Vagina (tissue), 2 donors: ENCODE measurements around the gene TRIM71. TPM values are rescaled to one million over a fixed set of nuclear protein-coding genes. Genes with fewer than 3 reads are reported as not detected.

Experiments used
- DNase-seq, 2 donors: peaks; one replicate each; pipeline ENCODE4 v3.0.0-alpha.2; 2017; ENCODE audit errors: extremely low spot score in 2 of 2
- H3K27ac ChIP-seq: fragments of 200-600 bp; sonication (generic); one replicate; pipeline ENCODE4 v1.5.1; 2019
- H3K27me3 ChIP-seq: fragments of 200-600 bp; sonication (generic); one replicate; pipeline ENCODE4 v1.5.1; 2019
- H3K36me3 ChIP-seq, 2 donors: fragments of 200-600 bp; sonication (generic); one replicate each; pipeline ENCODE4 v1.5.1; 2017 to 2019
- H3K4me1 ChIP-seq: fragments of 200-600 bp; sonication (generic); one replicate; pipeline ENCODE4 v1.5.1; 2019
- H3K4me3 ChIP-seq, 2 donors: fragments of 200-600 bp; sonication (generic); 1 replicate in 1 of 2; 2 replicates in 1 of 2; pipeline ENCODE4 v1.5.1; 2016 to 2019
- H3K9me3 ChIP-seq: fragments of 200-600 bp; sonication (generic); one replicate; pipeline ENCODE4 v1.5.1; 2019
- POLR2A ChIP-seq, 2 donors: fragments of 450-650 bp; IDR thresholded peaks; one replicate each; pipeline ENCODE4 v1.6.1; 2017; ENCODE audit warnings: antibody characterized with exemption in 2 of 2, mild to moderate bottlenecking in 2 of 2, moderate library complexity in 2 of 2
- POLR2AphosphoS5 ChIP-seq, 2 donors: sonication (generic); formaldehyde crosslinking; IDR thresholded peaks; one replicate each; pipeline ENCODE4 v1.9.0; 2017; ENCODE audit warnings: antibody characterized with exemption in 2 of 2, mild to moderate bottlenecking in 2 of 2, low read depth in 1 of 2; ENCODE audit not compliant: insufficient read depth in 1 of 2
- intact Hi-C: fragments of 100-400 bp; cut with DNase I; formaldehyde crosslinking; loops from one replicate; pipeline ENCODE4 v1.15.1; 2023
- total RNA-seq: library from RNA; depleted of rRNA; stranded (reverse); fragments of >200 nt; gene quantifications from one replicate; pipeline ENCODE4 v1.2.3, GENCODE V29; 2016
- TF ChIP-seq, protein P1 (sequence below), 3 experiments: fragments of 450-650 bp in 2 of 3; fragments of 200-600 bp in 1 of 3; sonication (generic) in 1 of 3; IDR thresholded peaks; one replicate each; pipeline ENCODE4 v1.5.1; 2017 to 2019; ENCODE audit warnings: antibody characterized with exemption in 3 of 3, mild to moderate bottlenecking in 2 of 3, moderate library complexity in 2 of 3

Gene TRIM71
- total RNA-seq, 1 donor from 2014 or later: not detected

DNA sequence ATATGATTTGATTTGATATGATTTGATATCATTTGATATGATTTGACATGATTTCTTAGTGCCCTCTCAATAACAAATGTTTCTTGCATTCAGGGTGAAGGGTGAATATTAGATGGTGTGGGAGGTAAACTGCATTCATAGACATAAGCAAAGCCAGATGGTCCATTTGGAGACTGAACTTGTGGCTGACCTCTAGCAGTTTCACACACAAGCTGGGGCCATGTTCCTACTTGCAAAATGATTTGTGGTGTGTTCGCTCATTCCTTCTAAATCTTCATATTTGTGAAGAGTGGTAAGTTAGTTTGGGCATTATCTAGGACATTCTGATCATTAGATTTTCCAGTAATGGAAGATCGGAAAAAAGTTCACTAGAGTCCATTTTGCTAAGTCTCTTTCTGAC, 93.2 kb downstream of the TRIM71 start:
- H3K36me3 ChIP-seq: no peaks in the 10 kb centered on the region
- no peak overlapping the region for H3K4me3 ChIP-seq
- no peak for DNase-seq
- intact Hi-C loops: no loop called here
- H3K27me3 ChIP-seq: no peaks in the 10 kb centered on the region
- no peak overlapping the region for H3K27ac ChIP-seq
- peaks cover 12% of the 10 kb centered on the region for H3K4me1 ChIP-seq
- H3K9me3 ChIP-seq: no peaks in the 10 kb centered on the region
- TF ChIP-seq, protein P1, sequence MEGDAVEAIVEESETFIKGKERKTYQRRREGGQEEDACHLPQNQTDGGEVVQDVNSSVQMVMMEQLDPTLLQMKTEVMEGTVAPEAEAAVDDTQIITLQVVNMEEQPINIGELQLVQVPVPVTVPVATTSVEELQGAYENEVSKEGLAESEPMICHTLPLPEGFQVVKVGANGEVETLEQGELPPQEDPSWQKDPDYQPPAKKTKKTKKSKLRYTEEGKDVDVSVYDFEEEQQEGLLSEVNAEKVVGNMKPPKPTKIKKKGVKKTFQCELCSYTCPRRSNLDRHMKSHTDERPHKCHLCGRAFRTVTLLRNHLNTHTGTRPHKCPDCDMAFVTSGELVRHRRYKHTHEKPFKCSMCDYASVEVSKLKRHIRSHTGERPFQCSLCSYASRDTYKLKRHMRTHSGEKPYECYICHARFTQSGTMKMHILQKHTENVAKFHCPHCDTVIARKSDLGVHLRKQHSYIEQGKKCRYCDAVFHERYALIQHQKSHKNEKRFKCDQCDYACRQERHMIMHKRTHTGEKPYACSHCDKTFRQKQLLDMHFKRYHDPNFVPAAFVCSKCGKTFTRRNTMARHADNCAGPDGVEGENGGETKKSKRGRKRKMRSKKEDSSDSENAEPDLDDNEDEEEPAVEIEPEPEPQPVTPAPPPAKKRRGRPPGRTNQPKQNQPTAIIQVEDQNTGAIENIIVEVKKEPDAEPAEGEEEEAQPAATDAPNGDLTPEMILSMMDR (IDR thresholded peaks at IDR 0.05): no peak
- TF ChIP-seq POLR2A (IDR thresholded peaks at IDR 0.05): no peak
- no peak for TF ChIP-seq POLR2AphosphoS5 (IDR thresholded peaks at IDR 0.05; ENCODE audit: insufficient read depth in 1 of 2, low read depth in 1 of 2)

GRCh38 chr3:32912046-32912445, 94.2 kb downstream of the TRIM71 start:
- intact Hi-C loops: no loop called here
- DNase-seq: no peak
- H3K36me3 ChIP-seq: no peaks in the 10 kb centered on the region

GRCh38 chr3:32913790-32914446, 96.1 kb downstream of the TRIM71 start:
- H3K36me3 ChIP-seq: no peaks in the 10 kb centered on the region
- H3K27ac ChIP-seq: peak overlapping the region; percentile 27
- TF ChIP-seq POLR2A (IDR thresholded peaks at IDR 0.05) (no peak), POLR2AphosphoS5 (IDR thresholded peaks at IDR 0.05; ENCODE audit: insufficient read depth in 1 of 2, low read depth in 1 of 2) (peak in 1 of 2 donors; percentile 61)
- TF ChIP-seq, protein P1 (IDR thresholded peaks at IDR 0.05): no peak
- H3K4me3 ChIP-seq: no peak overlapping the region
- H3K27me3 ChIP-seq: no peaks in the 10 kb centered on the region
- intact Hi-C loops: no loop called here
- no peaks in the 10 kb centered on the region for H3K9me3 ChIP-seq
- peak in 1 of 2 donors; percentile 93 for DNase-seq
- H3K4me1 ChIP-seq: peaks cover 12% of the 10 kb centered on the region

More at GRCh38 chr3:32912046-32912445, 94.2 kb downstream of the TRIM71 start:
- Histone ChIP-seq H3K9me3 (no peaks in the 10 kb centered on the region), H3K27me3 (no peaks in the 10 kb centered on the region), H3K4me1 (peaks cover 12% of the 10 kb centered on the region), H3K4me3 (no peak overlapping the region), H3K27ac (no peak overlapping the region)
- no peak for TF ChIP-seq POLR2AphosphoS5 (IDR thresholded peaks at IDR 0.05; ENCODE audit: insufficient read depth in 1 of 2, low read depth in 1 of 2)
- TF ChIP-seq, protein P1 (IDR thresholded peaks at IDR 0.05): no peak

DNA sequence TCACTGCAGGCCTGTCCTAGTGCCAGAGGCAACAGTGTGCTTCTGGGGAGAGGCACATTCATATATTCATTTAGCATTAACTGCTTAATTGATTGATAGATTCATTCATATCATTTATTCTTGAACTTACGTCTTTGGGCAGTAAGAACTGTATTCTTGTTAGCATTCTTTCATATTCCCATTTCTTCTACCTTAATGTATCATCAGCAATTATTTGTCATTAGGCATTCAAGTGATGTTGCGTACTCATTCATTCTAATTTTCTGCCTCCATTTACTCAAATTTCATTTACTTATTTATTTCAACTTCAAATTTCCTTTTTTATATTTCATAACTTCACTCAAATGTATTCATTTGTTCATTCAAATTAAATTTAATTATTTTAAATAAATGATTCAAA, 102.1 kb downstream of the TRIM71 start:
- H3K9me3 ChIP-seq: no peaks in the 10 kb centered on the region
- no peaks in the 10 kb centered on the region for H3K4me1 ChIP-seq
- H3K27me3 ChIP-seq: no peaks in the 10 kb centered on the region
- TF ChIP-seq POLR2A (IDR thresholded peaks at IDR 0.05): no peak
- TF ChIP-seq, protein P1 (IDR thresholded peaks at IDR 0.05): no peak
- TF ChIP-seq POLR2AphosphoS5 (IDR thresholded peaks at IDR 0.05; ENCODE audit: insufficient read depth in 1 of 2, low read depth in 1 of 2): no peak
- intact Hi-C loops: no loop called here
- H3K36me3 ChIP-seq: no peaks in the 10 kb centered on the region
- H3K27ac ChIP-seq: no peak overlapping the region
- no peak overlapping the region for H3K4me3 ChIP-seq
- no peak for DNase-seq

DNA sequence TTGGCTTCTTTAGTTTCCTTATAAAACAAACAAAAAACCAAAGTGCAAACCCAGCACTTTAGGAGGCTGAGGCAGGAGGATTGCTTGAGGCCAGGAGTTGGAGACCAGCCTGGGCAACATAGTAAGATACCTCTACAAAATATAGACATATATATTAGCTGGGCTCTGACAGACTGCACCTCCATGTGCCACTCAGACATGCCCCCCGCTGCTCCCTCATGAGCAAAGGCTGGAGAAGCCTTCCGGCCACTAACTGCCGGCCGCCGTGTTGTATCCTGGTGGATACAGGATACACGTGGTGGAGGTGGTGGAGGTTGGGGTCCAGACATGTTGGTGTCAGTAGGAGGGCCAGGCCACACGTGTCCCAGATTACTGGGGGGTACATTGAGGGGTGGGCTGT, 104.3 kb downstream of the TRIM71 start:
- no peak for TF ChIP-seq POLR2AphosphoS5 (IDR thresholded peaks at IDR 0.05; ENCODE audit: insufficient read depth in 1 of 2, low read depth in 1 of 2)
- TF ChIP-seq POLR2A (IDR thresholded peaks at IDR 0.05): no peak
- TF ChIP-seq, protein P1 (IDR thresholded peaks at IDR 0.05): no peak
- H3K27me3 ChIP-seq: no peaks in the 10 kb centered on the region
- intact Hi-C loops: no loop called here

More for the DNA sequence above, 104.3 kb downstream of the TRIM71 start:
- Histone ChIP-seq H3K27ac (no peak overlapping the region), H3K4me1 (no peaks in the 10 kb centered on the region), H3K36me3 (no peaks in the 10 kb centered on the region), H3K4me3 (no peak overlapping the region), H3K9me3 (no peaks in the 10 kb centered on the region)
- no peak for DNase-seq
